Muscle of leg (tissue), 11 donors: ENCODE data around the gene BCR. TPM values are rescaled to one million over a fixed set of nuclear protein-coding genes. Genes with fewer than 3 reads are reported as not detected.

Source experiments
- DNase-seq: peaks from one replicate; pipeline ENCODE4 v3.0.0; 2013
- H3K27ac ChIP-seq: one replicate; pipeline ENCODE4 v1.5.1; 2013; ENCODE audit warnings: mild to moderate bottlenecking, low read length, control low read depth
- H3K27me3 ChIP-seq: one replicate; pipeline ENCODE4 v1.6.1; 2013; ENCODE audit warnings: low read length; ENCODE audit not compliant: control insufficient read depth, insufficient read depth
- H3K36me3 ChIP-seq: one replicate; pipeline ENCODE4 v1.6.1; 2013; ENCODE audit warnings: low read length; ENCODE audit not compliant: control insufficient read depth, insufficient read depth
- H3K4me1 ChIP-seq: one replicate; pipeline ENCODE4 v1.6.1; 2013; ENCODE audit warnings: low read length; ENCODE audit not compliant: control insufficient read depth, insufficient read depth
- H3K4me3 ChIP-seq: one replicate; pipeline ENCODE4 v1.5.1; 2013; ENCODE audit warnings: low read length, control low read depth
- H3K9me3 ChIP-seq: replicated peaks from 2 replicates; pipeline ENCODE4 v1.6.1; 2013; ENCODE audit warnings: low read depth, low read length; ENCODE audit not compliant: control insufficient read depth
- WGBS: methylation state at CpG from one replicate; pipeline ENCODE4 v1.1.5; 2013; ENCODE audit warnings: missing lambda C conversion rate; ENCODE audit not compliant: insufficient coverage; 5-methylcytosine and 5-hydroxymethylcytosine counted together
- polyA plus RNA-seq, 8 donors: library from polyadenylated mRNA; unstranded; fragments of 120-200 nt; gene quantifications; one replicate each; pipeline versions ENCODE4 v1.2.1 to v1.2.3, GENCODE V29; 2013; ENCODE audit warnings: inconsistent platforms in 1 of 8, low replicate concordance in 1 of 8; ENCODE audit not compliant: insufficient read length in 8 of 8, insufficient read depth in 1 of 8
- total RNA-seq: library from RNA; stranded (reverse); fragments of 120-200 nt; gene quantifications from one replicate; pipeline ENCODE4 v1.2.4, GENCODE V29; 2013

BCR gene
- total and polyA plus RNA-seq, 9 donors = 12.7 to 27.0 (median 17.7) TPM

DNA sequence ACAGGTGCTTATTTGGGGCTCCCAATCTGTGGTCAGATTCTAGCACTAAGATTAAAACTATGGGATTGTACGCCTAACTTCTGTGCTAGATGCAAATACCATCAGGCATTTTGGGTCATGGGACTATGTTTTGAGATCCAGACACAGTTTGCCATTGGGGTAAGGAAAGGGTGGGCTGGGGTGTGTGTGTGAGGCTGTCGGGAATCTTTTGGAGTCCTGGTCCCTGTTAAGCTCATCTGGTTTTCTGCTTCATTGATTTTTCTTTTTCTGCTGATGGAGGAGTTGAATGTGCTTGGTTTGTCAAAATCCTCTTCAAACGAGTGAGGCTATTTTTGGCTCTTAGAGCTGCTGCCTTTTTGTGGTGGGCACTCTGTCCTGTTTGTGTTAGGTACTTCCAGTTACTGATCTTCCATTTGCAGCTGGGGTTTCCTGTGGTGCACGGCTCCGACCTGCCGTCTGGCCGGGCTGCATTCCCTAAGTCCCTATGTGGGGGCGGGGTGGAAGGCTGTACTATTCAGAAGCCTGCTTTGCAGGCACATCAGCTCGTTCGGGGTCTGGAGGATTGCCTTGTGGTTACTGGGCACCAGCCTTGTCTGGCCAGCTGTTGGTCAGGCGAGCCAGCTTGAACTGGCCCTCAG, 2.9 kb downstream of the BCR start:
- peaks cover 56% of the 10 kb centered on the region for H3K4me1 ChIP-seq
- H3K27me3 ChIP-seq = peaks cover 44% of the 10 kb centered on the region
- peak; percentile 73 for DNase-seq
- H3K27ac ChIP-seq = no peak overlapping the region
- H3K4me3 ChIP-seq = peak overlapping the region; percentile 30
- H3K36me3 ChIP-seq = no peaks in the 10 kb centered on the region
- 2% methylated on average over 7 of the region's 11 CpGs for WGBS
- H3K9me3 ChIP-seq = no peaks in the 10 kb centered on the region

DNA sequence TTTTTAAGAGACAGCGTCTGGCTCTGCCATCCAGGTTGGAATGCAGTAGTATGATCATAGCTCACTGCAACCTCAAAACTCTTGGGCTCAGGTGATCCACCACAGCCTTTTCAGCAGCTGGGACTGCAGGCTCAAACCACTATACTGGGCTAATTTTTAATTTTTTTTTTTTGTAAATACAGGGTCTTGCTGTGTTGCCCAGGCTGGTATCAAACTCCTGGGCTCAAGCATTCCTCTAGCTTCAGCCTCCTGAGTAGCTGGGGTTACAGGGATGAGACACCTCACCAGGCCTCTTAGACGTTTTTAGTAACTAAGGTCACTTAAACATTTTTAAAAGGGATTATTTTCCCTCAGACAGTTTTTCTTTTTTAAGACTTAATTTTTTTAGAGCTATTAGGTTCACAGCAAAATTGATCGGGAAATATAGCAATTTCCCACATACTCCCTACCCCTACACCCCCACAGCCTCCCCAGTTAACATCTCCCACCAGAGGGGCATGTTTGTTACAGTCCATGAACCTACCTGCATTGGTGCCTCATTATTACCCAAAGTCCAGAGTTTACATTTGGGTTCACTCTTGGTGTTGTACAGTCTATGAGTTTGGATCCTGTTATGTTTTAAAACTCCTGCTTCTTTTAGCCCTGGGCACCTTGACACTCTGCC, 3.9 kb downstream of the BCR start:
- no peaks in the 10 kb centered on the region for H3K36me3 ChIP-seq
- no peak overlapping the region for H3K27ac ChIP-seq
- no peak overlapping the region for H3K4me3 ChIP-seq
- peaks cover 50% of the 10 kb centered on the region for H3K4me1 ChIP-seq
- no peaks in the 10 kb centered on the region for H3K9me3 ChIP-seq
- 71% methylated on average over 1 of the region's 3 CpGs for WGBS
- peaks cover 34% of the 10 kb centered on the region for H3K27me3 ChIP-seq
- no peak for DNase-seq

DNA sequence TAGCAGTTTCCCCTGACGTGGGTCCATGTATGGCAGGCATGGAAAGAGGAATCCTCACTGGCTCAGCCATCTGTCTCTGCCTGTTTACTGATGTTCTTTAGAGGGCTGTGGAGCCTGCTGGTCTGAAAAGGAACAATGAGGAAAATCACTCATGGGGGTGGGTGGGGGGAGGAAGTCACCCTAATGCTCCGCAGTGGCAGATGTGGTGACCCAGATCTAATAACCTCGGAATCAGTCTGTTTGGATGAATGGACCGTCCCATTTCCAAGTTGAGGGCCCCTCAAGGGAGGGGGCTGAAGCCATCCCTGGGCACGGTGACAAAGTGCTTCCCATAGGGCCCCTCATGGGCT, 4.4 kb downstream of the BCR start:
- 65% methylated on average over 5 of the region's 5 CpGs for WGBS
- no peak for DNase-seq
- peaks cover 44% of the 10 kb centered on the region for H3K4me1 ChIP-seq

DNA sequence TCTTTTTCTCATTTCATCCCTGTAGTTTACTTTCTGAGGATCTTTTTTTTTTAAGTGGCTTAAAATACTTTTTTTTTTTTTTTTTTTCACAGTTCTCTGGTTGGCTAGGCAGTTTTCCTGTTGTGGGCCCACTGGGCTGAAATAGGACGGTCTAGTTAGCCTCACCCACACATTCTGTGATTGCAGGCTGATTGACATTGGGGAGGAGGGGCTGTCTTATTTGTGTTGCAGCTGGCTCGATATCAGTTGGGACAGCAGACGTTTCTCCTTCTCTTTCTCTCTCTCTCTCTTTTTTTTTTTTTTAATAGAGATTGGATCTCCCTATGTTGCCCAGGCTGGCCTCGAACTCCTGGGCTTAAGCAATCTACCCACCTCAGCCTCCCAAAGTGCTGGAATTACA, 6.9 kb downstream of the BCR start:
- peaks cover 12% of the 10 kb centered on the region for H3K27me3 ChIP-seq
- no peak for DNase-seq
- H3K4me3 ChIP-seq = no peak overlapping the region
- no peak overlapping the region for H3K27ac ChIP-seq
- WGBS = no CpG with 5 or more reads among the region's 4 CpGs
- H3K9me3 ChIP-seq = no peaks in the 10 kb centered on the region
- peaks cover 28% of the 10 kb centered on the region for H3K4me1 ChIP-seq
- H3K36me3 ChIP-seq = no peaks in the 10 kb centered on the region

More for the DNA sequence above, 4.4 kb downstream of the BCR start:
- peaks cover 29% of the 10 kb centered on the region for H3K27me3 ChIP-seq
- H3K9me3 ChIP-seq = no peaks in the 10 kb centered on the region
- H3K27ac ChIP-seq = no peak overlapping the region
- no peak overlapping the region for H3K4me3 ChIP-seq
- H3K36me3 ChIP-seq = no peaks in the 10 kb centered on the region

DNA sequence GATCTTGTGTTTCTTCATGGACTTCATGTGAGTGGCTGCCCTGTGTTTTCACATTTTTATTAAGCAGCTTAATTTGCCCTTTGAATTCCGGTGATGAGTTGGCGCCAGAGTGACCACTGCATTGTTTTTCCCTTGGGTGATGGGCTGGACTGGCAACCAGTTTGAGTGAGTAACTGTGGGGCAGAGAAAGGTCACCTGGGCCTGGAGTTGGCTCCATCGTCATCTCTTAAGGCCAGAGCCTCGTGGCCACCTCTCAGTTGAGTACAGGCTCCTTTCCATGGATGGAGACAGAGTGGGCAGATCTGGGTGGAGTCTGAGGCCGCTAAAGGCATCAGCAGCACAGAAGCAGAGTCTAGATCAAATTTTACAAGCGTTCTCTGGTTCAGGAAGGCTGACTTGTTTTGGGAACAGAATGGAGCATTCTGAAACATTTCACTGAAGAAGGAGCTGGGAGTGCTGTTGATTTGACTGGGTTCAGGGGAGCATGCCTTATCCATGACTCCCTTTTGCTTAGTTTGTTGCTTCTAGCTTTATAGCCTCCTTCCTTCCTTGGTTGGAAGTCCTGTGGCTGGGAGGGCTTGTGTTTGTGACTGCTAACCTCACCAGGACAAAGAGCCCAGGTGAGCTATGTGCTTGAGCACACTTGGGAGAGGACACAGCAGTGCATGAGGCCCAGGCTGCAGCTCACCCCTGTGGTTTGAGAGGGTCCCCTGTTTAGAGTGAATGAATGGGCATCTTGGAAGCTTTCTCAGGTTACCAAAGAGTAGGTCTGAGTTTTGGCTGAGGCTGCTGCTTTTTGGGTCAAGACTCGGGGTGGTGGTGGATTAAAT, 7.8 kb downstream of the BCR start:
- peaks cover 20% of the 10 kb centered on the region for H3K4me1 ChIP-seq
- no peaks in the 10 kb centered on the region for H3K9me3 ChIP-seq
- H3K27me3 ChIP-seq = peaks cover 5% of the 10 kb centered on the region
- no peaks in the 10 kb centered on the region for H3K36me3 ChIP-seq
- DNase-seq = no peak
- H3K4me3 ChIP-seq = no peak overlapping the region
- no peak overlapping the region for H3K27ac ChIP-seq
- WGBS = 69% methylated on average over 3 of the region's 7 CpGs

DNA sequence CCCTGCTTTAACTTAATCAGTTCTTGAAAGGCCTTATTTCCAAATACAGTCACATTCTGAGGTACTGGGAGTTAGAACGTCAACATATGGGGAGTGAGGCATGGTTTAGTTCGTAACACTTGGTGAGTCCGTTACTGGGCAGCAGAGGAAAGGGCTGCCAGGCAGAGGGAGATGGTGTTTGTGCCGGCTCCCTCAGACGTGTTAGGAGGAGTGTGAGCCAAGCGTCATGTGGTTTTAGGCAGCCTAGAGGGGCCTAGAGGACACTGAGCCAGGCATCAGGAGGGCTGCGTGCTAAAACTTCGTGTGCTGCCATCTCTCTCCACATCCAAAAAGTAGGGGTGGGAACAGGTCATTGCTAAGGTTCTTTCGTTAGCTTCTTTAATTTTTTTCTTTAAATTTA, 10.2 kb downstream of the BCR start:
- no peaks in the 10 kb centered on the region for H3K9me3 ChIP-seq
- H3K4me1 ChIP-seq = peaks cover 2% of the 10 kb centered on the region
- H3K4me3 ChIP-seq = no peak overlapping the region
- H3K27me3 ChIP-seq = peaks cover 4% of the 10 kb centered on the region
- no peak for DNase-seq
- WGBS = 84% methylated on average over 5 of the region's 9 CpGs
- no peaks in the 10 kb centered on the region for H3K36me3 ChIP-seq
- H3K27ac ChIP-seq = no peak overlapping the region

DNA sequence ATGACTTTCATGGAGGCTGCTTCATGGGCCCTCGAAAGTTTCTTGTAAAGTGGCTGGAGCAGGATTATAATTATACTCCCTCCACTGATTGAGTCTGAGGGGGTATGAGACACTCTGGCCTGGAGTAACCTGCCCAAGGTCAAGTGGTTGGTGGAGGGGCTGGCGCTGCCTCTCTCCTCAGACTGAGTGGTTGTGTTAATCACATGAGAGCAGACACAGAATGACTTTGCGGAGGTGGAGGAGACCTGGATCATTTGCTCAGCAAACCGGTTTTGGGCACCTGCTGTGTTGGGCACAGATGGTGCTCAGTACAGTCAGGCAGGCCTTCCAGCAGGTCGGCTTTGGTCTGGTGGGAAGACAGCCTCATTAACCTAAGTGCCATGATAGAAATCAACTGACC, 11.8 kb downstream of the BCR start:
- H3K27me3 ChIP-seq = peaks cover 7% of the 10 kb centered on the region
- H3K4me1 ChIP-seq = peaks cover 2% of the 10 kb centered on the region
- no peaks in the 10 kb centered on the region for H3K9me3 ChIP-seq
- H3K4me3 ChIP-seq = no peak overlapping the region
- H3K36me3 ChIP-seq = no peaks in the 10 kb centered on the region
- 80% methylated on average over 2 of the region's 5 CpGs for whole genome bisulfite sequencing
- no peak for DNase-seq
- H3K27ac ChIP-seq = no peak overlapping the region

DNA sequence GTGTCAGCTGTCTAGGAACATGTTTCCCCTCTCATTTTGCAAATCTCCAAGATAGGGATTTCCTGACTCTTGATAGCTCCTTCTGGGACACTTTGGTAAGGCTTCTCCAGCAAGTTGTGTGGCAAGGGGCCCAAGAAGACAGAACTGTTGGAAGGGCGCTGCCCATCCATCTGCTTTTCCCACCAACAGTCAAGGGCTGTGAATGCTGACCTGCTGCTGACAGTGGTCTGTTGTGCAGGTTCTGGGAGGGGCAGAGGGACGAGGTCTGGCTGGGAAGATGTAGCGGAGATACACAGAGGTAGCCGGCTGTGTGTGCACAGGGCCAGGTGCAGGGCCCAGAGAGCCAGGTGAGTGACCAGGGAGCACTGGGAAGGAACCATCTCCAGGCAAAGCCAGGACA, 12.2 kb downstream of the BCR start:
- no peak for DNase-seq
- Histone ChIP-seq H3K27ac (no peak overlapping the region), H3K27me3 (peaks cover 7% of the 10 kb centered on the region), H3K4me1 (peaks cover 2% of the 10 kb centered on the region), H3K4me3 (no peak overlapping the region), H3K9me3 (no peaks in the 10 kb centered on the region), H3K36me3 (no peaks in the 10 kb centered on the region)
- 89% methylated on average over 3 of the region's 4 CpGs for WGBS

DNA sequence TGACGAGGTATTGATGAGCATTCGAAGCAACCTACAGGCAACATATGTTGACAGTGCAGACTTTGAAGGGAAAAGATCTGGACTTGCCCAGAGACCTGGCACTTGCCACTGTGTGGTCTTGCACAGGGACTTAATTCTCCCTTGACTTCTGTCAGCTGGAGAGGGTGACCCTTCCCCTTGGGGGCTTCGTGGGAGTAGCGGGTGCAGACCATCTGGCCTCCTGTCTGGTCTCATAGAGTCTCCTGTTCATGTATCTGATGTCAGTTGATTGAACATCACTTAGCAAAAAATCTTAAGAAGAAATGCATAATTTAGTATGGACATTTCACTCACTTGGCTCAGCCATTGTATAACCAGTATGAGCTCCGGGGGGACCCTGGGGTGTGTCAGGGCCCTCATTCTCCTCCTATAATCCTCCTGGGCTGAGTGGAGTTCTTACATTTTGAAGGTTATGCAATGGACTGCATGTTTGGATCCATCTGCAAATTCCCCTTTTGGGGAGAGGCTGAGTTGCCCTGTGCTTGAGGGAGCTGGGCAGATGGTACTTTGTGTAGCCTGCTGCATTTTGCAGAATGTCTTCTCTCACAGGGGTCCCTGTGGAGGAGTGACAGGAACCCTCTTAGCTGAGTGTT, 13.0 kb downstream of the BCR start:
- no peak overlapping the region for H3K27ac ChIP-seq
- H3K4me1 ChIP-seq = peaks cover under 1% of the 10 kb centered on the region
- no peaks in the 10 kb centered on the region for H3K36me3 ChIP-seq
- H3K9me3 ChIP-seq = no peaks in the 10 kb centered on the region
- no peak for DNase-seq
- 84% methylated on average over 2 of the region's 5 CpGs for WGBS
- no peak overlapping the region for H3K4me3 ChIP-seq
- peaks cover 7% of the 10 kb centered on the region for H3K27me3 ChIP-seq

DNA sequence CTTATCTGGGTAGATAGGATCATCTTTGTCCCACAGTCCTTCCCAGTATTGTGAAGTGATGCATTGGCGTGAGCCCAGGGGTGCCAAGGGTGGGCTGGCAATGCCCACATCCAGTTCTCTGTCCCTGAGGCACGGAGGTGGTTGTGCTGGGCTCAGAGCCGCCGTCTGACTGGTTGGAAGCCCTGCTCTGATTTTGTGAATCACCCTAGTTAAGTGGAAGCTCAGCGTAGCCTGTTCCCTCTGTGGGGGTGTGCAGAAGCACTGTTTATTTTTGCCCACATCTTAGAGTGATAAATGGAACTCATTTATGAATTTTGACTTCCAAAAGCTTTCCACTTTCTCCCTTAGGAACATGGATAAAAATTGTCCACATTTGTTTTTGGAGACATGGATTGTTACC, 13.6 kb downstream of the BCR start:
- no peak overlapping the region for H3K4me3 ChIP-seq
- WGBS = 100% methylated on average over 1 of the region's 5 CpGs
- H3K27ac ChIP-seq = no peak overlapping the region
- no peak for DNase-seq
- H3K36me3 ChIP-seq = no peaks in the 10 kb centered on the region
- peaks cover 11% of the 10 kb centered on the region for H3K27me3 ChIP-seq
- H3K9me3 ChIP-seq = no peaks in the 10 kb centered on the region
- H3K4me1 ChIP-seq = no peaks in the 10 kb centered on the region
